GM21447 (cell line): ENCODE measurements around the gene MTHFD1L.

Source experiments
- ATAC-seq: cut with Tn5 transposase; IDR thresholded peaks from one replicate; pipeline ENCODE4 v1.9.1; 2021; ENCODE audit not compliant: unreplicated experiment

The MTHFD1L gene

GRCh38 chr6:150981669-150982068 is 116.2 kb downstream of the MTHFD1L start:
- ATAC-seq, result no peak

GRCh38 chr6:150987371-150987828 is 121.9 kb downstream of the MTHFD1L start:
- ATAC-seq, result peak; percentile 91

- no peak for ATAC-seq
Measured at GRCh38 chr6:150987855-150988464, 122.5 kb downstream of the MTHFD1L start.

GRCh38 chr6:150991487-150991886 is 126.0 kb downstream of the MTHFD1L start:
- ATAC-seq, result no peak

GRCh38 chr6:150992262-150992661 is 126.8 kb downstream of the MTHFD1L start:
- no peak for ATAC-seq

GRCh38 chr6:150992703-150993102 is 127.2 kb downstream of the MTHFD1L start:
- ATAC-seq, result no peak

GRCh38 chr6:150993253-150993652 is 127.8 kb downstream of the MTHFD1L start:
- no peak for ATAC-seq

GRCh38 chr6:150994026-150994425 is 128.5 kb downstream of the MTHFD1L start:
- no peak for ATAC-seq

GRCh38 chr6:150996968-150997367 is 131.5 kb downstream of the MTHFD1L start:
- ATAC-seq, result no peak

GRCh38 chr6:150999107-150999506 is 133.6 kb downstream of the MTHFD1L start:
- no peak for ATAC-seq

GRCh38 chr6:150999576-150999975 is 134.1 kb downstream of the MTHFD1L start:
- no peak for ATAC-seq

- peak; percentile 86 for ATAC-seq
Measured at GRCh38 chr6:151001387-151002056, 136.0 kb downstream of the MTHFD1L start.

- ATAC-seq, result no peak
Measured at GRCh38 chr6:151002057-151002450, 136.6 kb downstream of the MTHFD1L start.

- no peak for ATAC-seq
Measured at GRCh38 chr6:151002491-151002935, 137.0 kb downstream of the MTHFD1L start.

- ATAC-seq, result no peak
Measured at GRCh38 chr6:151004383-151005024, 139.0 kb downstream of the MTHFD1L start.

GRCh38 chr6:151005164-151005563 is 139.7 kb downstream of the MTHFD1L start:
- no peak for ATAC-seq

- ATAC-seq, result no peak
Measured at GRCh38 chr6:151005896-151006632, 140.6 kb downstream of the MTHFD1L start.

- ATAC-seq, result no peak
Measured at GRCh38 chr6:151007076-151007475, 141.6 kb downstream of the MTHFD1L start.

- ATAC-seq, result no peak
Measured at GRCh38 chr6:151007922-151008321, 142.4 kb downstream of the MTHFD1L start.

GRCh38 chr6:151008425-151008824 is 142.9 kb downstream of the MTHFD1L start:
- no peak for ATAC-seq

- no peak for ATAC-seq
Measured at GRCh38 chr6:151009576-151009975, 144.1 kb downstream of the MTHFD1L start.
